ENCODE results near the gene DVL2. TPM values are rescaled to one million over a fixed set of nuclear protein-coding genes. Genes with fewer than 3 reads are reported as not detected.
A peak's percentile ranks its signal among the peaks of the same experiment; 100 is the strongest.

DVL2 gene
- total RNA-seq, 1 donor from 2014 or later = 17.2 TPM

GRCh38 chr17:7219229-7219811 is 15.0 kb downstream of the DVL2 start:
- peaks cover 23 to 40% of the 10 kb centered on the region in 2 donors for H3K4me1 ChIP-seq
- no peaks in the 10 kb centered on the region for H3K27me3 ChIP-seq
- no peak for TF ChIP-seq CTCF (IDR thresholded peaks at IDR 0.05)
- intact Hi-C loops (cut with DNase I) = loop anchor here (1.0 to 10.0 kb wide), 2 partner anchors 20 to 615 kb away; partner anchors contain the start of genes KDM6B and PHF23
- DNase-seq (ENCODE audit: low spot score in 2 of 2) = no peak
- H3K4me3 ChIP-seq = peak overlapping the region; percentile 81 to 98
- H3K36me3 ChIP-seq = peaks cover 24 to 25% of the 10 kb centered on the region in 2 donors
- H3K27ac ChIP-seq = peak overlapping the region; percentile 96 to 100
- no peaks in the 10 kb centered on the region for H3K9me3 ChIP-seq

DNA sequence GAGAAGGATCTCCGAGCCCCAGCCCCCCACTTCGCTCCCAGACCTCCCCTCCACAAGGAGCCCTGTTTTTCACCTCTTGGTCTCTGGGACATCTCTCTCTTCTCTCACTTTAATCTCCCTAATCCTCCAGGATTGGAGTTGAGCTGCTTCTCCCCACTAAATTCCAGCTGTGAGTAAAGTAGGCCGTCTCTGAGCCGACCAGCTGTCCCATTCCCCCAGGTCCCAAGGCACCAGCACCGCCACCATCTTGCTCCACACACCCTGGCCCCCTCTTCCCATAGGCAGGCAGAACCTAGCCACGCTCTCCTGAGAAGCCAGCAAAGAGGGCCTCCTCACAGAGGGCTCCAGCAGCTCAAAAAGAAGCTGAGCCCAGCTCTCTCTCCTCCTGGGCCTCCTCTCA is 15.6 kb downstream of the DVL2 start:
- Histone ChIP-seq H3K9me3 (no peaks in the 10 kb centered on the region), H3K4me1 (peaks cover 23 to 40% of the 10 kb centered on the region in 2 donors), H3K27ac (peak overlapping the region; percentile 96 to 100), H3K36me3 (peaks cover 19 to 20% of the 10 kb centered on the region in 2 donors), H3K4me3 (no peak overlapping the region), H3K27me3 (no peaks in the 10 kb centered on the region)
- DNase-seq (ENCODE audit: low spot score in 2 of 2) = no peak
- no peak for TF ChIP-seq CTCF (IDR thresholded peaks at IDR 0.05)
- intact Hi-C loops (cut with DNase I) = loop anchor here (1.0 to 10.0 kb wide), 2 partner anchors 21 to 616 kb away; partner anchors contain the start of genes KDM6B and PHF23

GRCh38 chr17:7218166-7218565 is 16.2 kb downstream of the DVL2 start:
- Histone ChIP-seq H3K4me1 (peaks cover 23 to 40% of the 10 kb centered on the region in 2 donors), H3K27ac (peak overlapping the region; percentile 96 to 100), H3K4me3 (peak overlapping the region in 1 of 2 donors; percentile 76), H3K36me3 (peaks cover 13 to 14% of the 10 kb centered on the region in 2 donors), H3K27me3 (no peaks in the 10 kb centered on the region), H3K9me3 (no peaks in the 10 kb centered on the region)
- no peak for TF ChIP-seq CTCF (IDR thresholded peaks at IDR 0.05)
- no peak for DNase-seq (ENCODE audit: low spot score in 2 of 2)
- intact Hi-C loops (cut with DNase I) = loop anchor here (10.0 kb wide), 1 partner anchor 617 kb away; the partner anchor contains the start of gene KDM6B

GRCh38 chr17:7217113-7217987 is 17.0 kb downstream of the DVL2 start:
- Histone ChIP-seq H3K27ac (peak overlapping the region; percentile 96 to 100), H3K4me3 (peak overlapping the region; percentile 58 to 76), H3K36me3 (peaks cover 4 to 6% of the 10 kb centered on the region in 2 donors), H3K4me1 (peaks cover 23 to 40% of the 10 kb centered on the region in 2 donors), H3K27me3 (no peaks in the 10 kb centered on the region), H3K9me3 (no peaks in the 10 kb centered on the region)
- no peak for TF ChIP-seq CTCF (IDR thresholded peaks at IDR 0.05)
- intact Hi-C loops (cut with DNase I) = loop anchor here (10.0 kb wide), 1 partner anchor 617 kb away; the partner anchor contains the start of gene KDM6B
- no peak for DNase-seq (ENCODE audit: low spot score in 2 of 2)

DNA sequence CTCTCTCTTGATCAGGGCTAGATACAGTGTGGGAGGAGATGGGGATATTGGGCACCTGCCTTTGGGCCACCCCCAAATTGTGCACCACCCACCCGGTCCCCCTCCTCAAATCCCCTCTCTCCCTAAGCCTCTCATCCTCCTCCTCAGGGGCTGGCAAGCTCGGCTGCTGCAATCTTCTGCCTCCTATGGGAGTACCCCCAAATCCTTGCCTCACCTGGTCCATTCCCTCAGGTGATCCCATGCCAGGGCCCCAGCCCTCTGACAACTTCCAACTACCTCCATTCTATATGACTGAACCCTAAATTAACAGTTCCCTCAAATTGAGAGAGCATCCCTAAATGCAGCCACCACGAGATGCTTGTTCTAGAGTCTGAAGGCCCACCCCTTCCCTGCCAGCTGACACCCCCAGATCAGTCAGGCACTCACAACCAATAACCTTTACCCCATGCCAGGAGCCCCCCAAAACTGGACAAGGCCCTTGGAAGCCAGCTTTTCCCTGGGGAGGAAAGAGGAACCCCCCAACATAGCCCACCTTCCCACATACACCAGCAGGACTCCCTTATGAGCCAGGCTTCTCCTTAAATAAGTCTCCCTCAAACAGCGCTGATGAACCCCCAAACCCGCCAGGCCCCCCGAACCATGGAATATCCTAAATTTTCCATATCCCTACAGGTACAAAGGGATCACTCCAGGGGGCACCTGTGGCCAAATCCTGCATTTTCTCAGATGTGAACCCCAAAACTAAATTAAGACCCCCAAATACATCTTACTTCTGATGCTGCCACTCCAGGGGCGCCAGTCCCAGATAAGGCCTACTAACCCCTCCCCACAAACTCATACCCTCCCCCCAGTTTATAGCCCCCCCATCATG is 17.8 kb downstream of the DVL2 start:
- H3K4me1 ChIP-seq = peaks cover 22 to 35% of the 10 kb centered on the region in 2 donors
- intact Hi-C loops (cut with DNase I) = loop anchor here (10.0 kb wide), 1 partner anchor 618 kb away; the partner anchor contains the start of gene KDM6B
- H3K36me3 ChIP-seq = no peaks in the 10 kb centered on the region
- peak overlapping the region; percentile 96 to 100 for H3K27ac ChIP-seq
- H3K27me3 ChIP-seq = no peaks in the 10 kb centered on the region
- TF ChIP-seq CTCF (IDR thresholded peaks at IDR 0.05) = no peak
- H3K4me3 ChIP-seq = peak overlapping the region; percentile 58 to 76
- H3K9me3 ChIP-seq = no peaks in the 10 kb centered on the region
- DNase-seq (ENCODE audit: low spot score in 2 of 2) = no peak
